PC-9 (cell line): ENCODE measurements around the gene TLDC2. TPM values are rescaled to one million over a fixed set of nuclear protein-coding genes. Genes with fewer than 3 reads are reported as not detected.
"Not testable (repeated sequence)": the region's sequence is repeated elsewhere in the genome, so short reads cannot be mapped to it uniquely, and the experiment has no call there.

ENCODE experiments used
- BruUV-seq: library from RNA; stranded (reverse); fragments of 400-500 nt; replicated peaks from 2 replicates; lab custom pipeline; 2021; lab: Mats Ljungman, UMichigan
- CTCF ChIA-PET: fragments of 300-600 bp; sonication (Branson Sonifier 250); formaldehyde crosslinking; loops from one replicate; lab custom pipeline; 2022; ENCODE audit warnings: antibody characterized with exemption; lab: Charles Lee
- POLR2A ChIA-PET: fragments of 300-600 bp; sonication (Branson Sonifier 250); formaldehyde crosslinking; loops from one replicate; lab custom pipeline; 2022; ENCODE audit warnings: antibody characterized with exemption; ENCODE audit not compliant: unreplicated experiment; lab: Charles Lee
- DNase-seq, 2 experiments: peaks; one replicate each; pipeline versions ENCODE4 v3.0.0 to v3.0.0-alpha.2; 2015 to 2022; ENCODE audit warnings: mixed read lengths in 1 of 2
- H2AFZ ChIP-seq: fragments of 200-600 bp; sonication (generic); 2 replicates; pipeline ENCODE4 v1.8.1; 2017; ENCODE audit warnings: antibody characterized with exemption
- H3F3A ChIP-seq: fragments of 200-600 bp; sonication (generic); 2 replicates; pipeline ENCODE4 v1.8.1; 2017; ENCODE audit warnings: antibody characterized with exemption, mild to moderate bottlenecking, low read depth; ENCODE audit not compliant: insufficient read depth
- H3K27ac ChIP-seq: fragments of 200-600 bp; sonication (generic); 2 replicates; pipeline ENCODE4 v1.6.1; 2016; ENCODE audit warnings: mixed run types
- H3K27me3 ChIP-seq: fragments of 200-600 bp; sonication (generic); 2 replicates; pipeline ENCODE4 v1.6.1; 2016; ENCODE audit warnings: low read depth, mixed run types; ENCODE audit not compliant: insufficient read depth
- H3K36me3 ChIP-seq: fragments of 200-600 bp; sonication (generic); 2 replicates; pipeline ENCODE4 v1.6.1; 2016; ENCODE audit warnings: low read depth, mixed run types
- H3K4me1 ChIP-seq: fragments of 200-600 bp; sonication (generic); replicated peaks from 2 replicates; pipeline ENCODE4 v1.6.1; 2016; ENCODE audit warnings: mixed run types; ENCODE audit not compliant: insufficient read depth
- H3K4me2 ChIP-seq: fragments of 200-600 bp; sonication (generic); 2 replicates; pipeline ENCODE4 v1.6.1; 2017; ENCODE audit warnings: mixed run types
- H3K4me3 ChIP-seq: fragments of 200-600 bp; sonication (generic); 2 replicates; pipeline ENCODE4 v1.6.1; 2016; ENCODE audit warnings: mixed run types
- H3K79me2 ChIP-seq: fragments of 200-600 bp; sonication (generic); 2 replicates; pipeline ENCODE4 v1.6.1; 2017; ENCODE audit warnings: low read depth, mixed run types
- H3K9me2 ChIP-seq: fragments of 200-600 bp; sonication (generic); 2 replicates; pipeline ENCODE4 v1.8.1; 2017; ENCODE audit warnings: mild to moderate bottlenecking; ENCODE audit not compliant: insufficient read depth
- H3K9me3 ChIP-seq: fragments of 200-600 bp; sonication (generic); 2 replicates; pipeline ENCODE4 v1.8.1; 2016; ENCODE audit warnings: low read depth; ENCODE audit not compliant: insufficient read depth
- H4K20me1 ChIP-seq: fragments of 200-600 bp; sonication (generic); 2 replicates; pipeline ENCODE4 v1.8.1; 2017; ENCODE audit not compliant: insufficient read depth
- EZH2 ChIP-seq: fragments of 200-600 bp; sonication (generic); IDR thresholded peaks from 2 replicates; pipeline ENCODE4 v1.8.0; 2017; ENCODE audit warnings: antibody characterized with exemption, low read depth
- intact Hi-C: fragments of 100-400 bp; cut with micrococcal nuclease; formaldehyde crosslinking; loops from one replicate; pipeline ENCODE4 v1.10.0; 2022; ENCODE audit not compliant: unreplicated experiment
- total RNA-seq: library from RNA; stranded (reverse); gene quantifications from 2 replicates; pipeline ENCODE4 v1.2.3, GENCODE V29; 2021
- TF ChIP-seq, protein P1 (sequence below): fragments of 200-600 bp; sonication (generic); conservative IDR thresholded peaks from 2 replicates; pipeline ENCODE4 v1.6.1; 2017; ENCODE audit warnings: mixed run types, antibody characterized with exemption, mild to moderate bottlenecking, moderate library complexity

TLDC2 gene
- total RNA-seq, 1 experiment from 2014 or later: not detected

DNA sequence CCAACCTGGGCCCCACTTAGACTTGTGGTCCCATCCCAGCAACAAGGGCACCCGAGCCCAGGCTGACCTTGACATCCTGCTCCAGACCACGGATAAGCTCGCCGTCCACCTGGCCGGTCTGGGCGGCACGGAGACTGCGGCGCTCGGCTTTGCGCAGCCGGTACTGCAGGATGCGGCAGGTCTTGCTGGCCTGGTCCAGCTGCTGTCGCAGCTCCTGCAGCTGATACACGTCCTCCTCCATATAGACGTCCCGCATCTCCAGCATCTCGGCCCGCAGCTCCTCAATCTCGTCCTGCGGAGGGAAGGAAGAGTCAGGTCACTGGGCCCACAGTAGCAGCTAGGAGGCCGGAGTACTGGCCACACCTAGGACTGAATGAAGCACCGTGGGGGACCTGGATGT is 36.8 kb upstream of the TLDC2 start:
- CTCF ChIA-PET: no interaction called here
- H3F3A ChIP-seq: peaks cover 6% of the 10 kb centered on the region; the same call in 1 of the 2 replicates

DNA sequence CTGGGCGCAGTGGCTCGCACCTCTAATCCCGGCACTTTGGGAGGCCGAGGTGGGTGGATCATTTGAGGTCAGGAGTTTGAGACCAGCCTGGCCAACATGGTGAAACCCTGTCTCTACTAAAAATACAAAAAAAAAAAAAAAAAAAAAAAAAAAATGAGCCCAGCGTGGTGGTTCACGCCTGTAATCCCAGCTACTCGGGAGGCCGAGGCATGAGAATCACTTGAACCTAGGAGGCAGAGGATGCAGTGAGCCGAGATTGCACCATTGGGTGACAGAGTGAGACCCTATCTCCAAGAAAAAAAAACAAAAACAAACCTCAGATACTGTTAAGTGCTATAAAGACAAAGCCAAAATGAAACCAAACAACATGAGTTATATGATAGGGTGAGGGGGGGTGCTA is 34.9 kb upstream of the TLDC2 start:
- H3K79me2 ChIP-seq, H3K27me3 ChIP-seq, H3F3A ChIP-seq, intact Hi-C loops, H3K9me2 ChIP-seq, H3K36me3 ChIP-seq, H3K27ac ChIP-seq, H3K9me3 ChIP-seq, H4K20me1 ChIP-seq, POLR2A ChIA-PET, H3K4me1 ChIP-seq, H3K4me2 ChIP-seq, H2AFZ ChIP-seq, BruUV-seq, H3K4me3 ChIP-seq, DNase-seq: not testable (repeated sequence)
- CTCF ChIA-PET: interaction anchor here (0.6 kb wide), 1 partner anchor 18 kb away, joined by 6 read pairs; no protein-coding TSS in a partner anchor

More for the DNA sequence above, 36.8 kb upstream of the TLDC2 start:
- TF ChIP-seq, protein P1, sequence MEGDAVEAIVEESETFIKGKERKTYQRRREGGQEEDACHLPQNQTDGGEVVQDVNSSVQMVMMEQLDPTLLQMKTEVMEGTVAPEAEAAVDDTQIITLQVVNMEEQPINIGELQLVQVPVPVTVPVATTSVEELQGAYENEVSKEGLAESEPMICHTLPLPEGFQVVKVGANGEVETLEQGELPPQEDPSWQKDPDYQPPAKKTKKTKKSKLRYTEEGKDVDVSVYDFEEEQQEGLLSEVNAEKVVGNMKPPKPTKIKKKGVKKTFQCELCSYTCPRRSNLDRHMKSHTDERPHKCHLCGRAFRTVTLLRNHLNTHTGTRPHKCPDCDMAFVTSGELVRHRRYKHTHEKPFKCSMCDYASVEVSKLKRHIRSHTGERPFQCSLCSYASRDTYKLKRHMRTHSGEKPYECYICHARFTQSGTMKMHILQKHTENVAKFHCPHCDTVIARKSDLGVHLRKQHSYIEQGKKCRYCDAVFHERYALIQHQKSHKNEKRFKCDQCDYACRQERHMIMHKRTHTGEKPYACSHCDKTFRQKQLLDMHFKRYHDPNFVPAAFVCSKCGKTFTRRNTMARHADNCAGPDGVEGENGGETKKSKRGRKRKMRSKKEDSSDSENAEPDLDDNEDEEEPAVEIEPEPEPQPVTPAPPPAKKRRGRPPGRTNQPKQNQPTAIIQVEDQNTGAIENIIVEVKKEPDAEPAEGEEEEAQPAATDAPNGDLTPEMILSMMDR: no peak
- TF ChIP-seq EZH2: no peak
- Histone ChIP-seq H3K79me2 (no peaks in the 10 kb centered on the region), H3K27me3 (no peaks in the 10 kb centered on the region), H3K36me3 (no peaks in the 10 kb centered on the region), H3K4me1 (peaks cover 18% of the 10 kb centered on the region), H3K4me2 (no peak overlapping the region), H2AFZ (no peak overlapping the region), H3K4me3 (no peak overlapping the region), H3K9me2 (no peaks in the 10 kb centered on the region), H3K9me3 (no peaks in the 10 kb centered on the region), H3K27ac (no peak overlapping the region), H4K20me1 (no peaks in the 10 kb centered on the region)
- intact Hi-C loops: no loop called here
- BruUV-seq: no TSS peak
- DNase-seq: no peak
- POLR2A ChIA-PET: no interaction called here

DNA sequence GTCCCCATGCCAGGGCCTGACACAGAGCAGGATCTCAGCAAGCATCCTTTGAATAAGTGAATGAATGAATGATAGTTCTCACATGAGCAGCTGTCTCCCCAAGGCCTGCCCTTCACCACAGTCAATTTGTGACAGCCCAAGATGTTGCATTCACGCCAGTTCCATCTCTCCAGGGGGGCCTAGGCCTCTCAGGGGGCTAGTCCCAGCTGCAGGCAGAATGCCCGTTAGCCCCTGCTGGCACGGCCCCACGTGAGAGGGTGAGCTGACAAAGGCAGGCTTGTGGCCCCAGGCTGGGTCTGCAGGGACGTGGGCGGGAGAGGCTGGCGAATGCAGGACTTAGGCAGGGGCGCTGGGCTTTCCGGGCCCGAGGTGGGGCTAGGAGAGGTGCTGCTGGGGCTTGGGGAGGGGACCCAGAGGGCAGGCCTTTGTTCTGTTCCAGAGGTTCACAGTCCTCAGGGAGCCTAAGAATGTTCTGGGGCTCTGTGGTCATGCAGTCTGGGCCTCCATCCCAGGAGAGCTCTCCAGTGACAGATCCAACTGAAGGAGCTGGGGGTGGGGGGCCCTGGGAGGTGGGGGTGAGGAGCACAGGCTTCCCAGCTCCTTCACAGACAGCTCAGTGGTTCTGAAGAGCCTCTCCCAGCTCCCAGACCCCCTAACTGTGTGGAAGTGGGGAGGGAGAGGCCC is 30.5 kb upstream of the TLDC2 start:
- ChIA-PET CTCF (no interaction called here), POLR2A (no interaction called here)
- Histone ChIP-seq H3F3A (peaks cover 18% of the 10 kb centered on the region), H3K4me3 (no peak overlapping the region), H3K9me3 (no peaks in the 10 kb centered on the region), H3K27me3 (no peaks in the 10 kb centered on the region), H3K27ac (no peak overlapping the region), H2AFZ (no peak overlapping the region), H3K4me1 (peaks cover 12% of the 10 kb centered on the region), H3K36me3 (no peaks in the 10 kb centered on the region), H3K9me2 (no peaks in the 10 kb centered on the region), H3K4me2 (no peak overlapping the region), H4K20me1 (no peaks in the 10 kb centered on the region), H3K79me2 (no peaks in the 10 kb centered on the region)
- intact Hi-C loops: no loop called here
- no TSS peak for BruUV-seq
- DNase-seq: no peak
- no peak for TF ChIP-seq EZH2
- TF ChIP-seq, protein P1: no peak
